MM.1S (cell line): ENCODE measurements around the gene NEDD4.

Source experiments
- DNase-seq: peaks from one replicate; pipeline ENCODE4 v3.0.0-alpha.2; 2015
- H2AFZ ChIP-seq: fragments of 300-600 bp; sonication (generic); 2 replicates; pipeline ENCODE4 v1.6.0; 2016; ENCODE audit warnings: antibody characterized with exemption, low read length
- H3F3A ChIP-seq: fragments of 300-600 bp; sonication (generic); 2 replicates; pipeline ENCODE4 v1.6.1; 2016; ENCODE audit warnings: mild to moderate bottlenecking, antibody characterized with exemption, low read length, moderate library complexity, mixed read lengths; ENCODE audit not compliant: insufficient read depth
- H3K27ac ChIP-seq: fragments of 300-600 bp; sonication (generic); 2 replicates; pipeline ENCODE4 v1.5.1; 2016; ENCODE audit warnings: mild to moderate bottlenecking, low read length
- H3K27me3 ChIP-seq: fragments of 300-600 bp; sonication (generic); replicated peaks from 2 replicates; pipeline ENCODE4 v1.6.0; 2016; ENCODE audit warnings: low read length; ENCODE audit not compliant: insufficient read depth
- H3K36me3 ChIP-seq: fragments of 300-600 bp; sonication (generic); replicated peaks from 2 replicates; pipeline ENCODE4 v1.6.1; 2016; ENCODE audit warnings: mild to moderate bottlenecking, low read length, mixed read lengths; ENCODE audit not compliant: insufficient read depth
- H3K4me1 ChIP-seq: fragments of 300-600 bp; sonication (generic); 2 replicates; pipeline ENCODE4 v1.6.1; 2016; ENCODE audit warnings: low read length, mixed read lengths
- H3K4me2 ChIP-seq: fragments of 300-600 bp; sonication (generic); 2 replicates; pipeline ENCODE4 v1.6.0; 2016; ENCODE audit warnings: low read depth, low read length
- H3K4me3 ChIP-seq: fragments of 300-600 bp; sonication (generic); 2 replicates; pipeline ENCODE4 v1.5.1; 2016; ENCODE audit warnings: low read length, mixed read lengths
- H3K79me2 ChIP-seq: fragments of 300-600 bp; sonication (generic); 2 replicates; pipeline ENCODE4 v1.6.1; 2016; ENCODE audit warnings: mixed run types, low read length, mixed read lengths
- H3K9ac ChIP-seq: fragments of 300-600 bp; sonication (generic); 2 replicates; pipeline ENCODE4 v1.6.1; 2016; ENCODE audit warnings: low read length, mixed read lengths
- H3K9me2 ChIP-seq: fragments of 300-600 bp; sonication (generic); replicated peaks from 2 replicates; pipeline ENCODE4 v1.6.1; 2016; ENCODE audit warnings: mild to moderate bottlenecking, low read length, mixed read lengths; ENCODE audit not compliant: insufficient read depth
- H3K9me3 ChIP-seq: fragments of 300-600 bp; sonication (generic); replicated peaks from 2 replicates; pipeline ENCODE4 v1.6.1; 2016; ENCODE audit warnings: mild to moderate bottlenecking, low read length, mixed read lengths; ENCODE audit not compliant: insufficient read depth
- H4K20me1 ChIP-seq: fragments of 300-600 bp; sonication (generic); 2 replicates; pipeline ENCODE4 v1.6.1; 2016; ENCODE audit warnings: mild to moderate bottlenecking, low read length, moderate library complexity, mixed read lengths; ENCODE audit not compliant: insufficient read depth
- EZH2 ChIP-seq: fragments of 300-600 bp; sonication (generic); optimal IDR thresholded peaks from 2 replicates; pipeline ENCODE3; 2017; ENCODE audit warnings: low read depth, mild to moderate bottlenecking, antibody characterized with exemption, low read length, mixed read lengths
- EZH2phosphoT487 ChIP-seq: fragments of 300-600 bp; sonication (generic); IDR thresholded peaks from 2 replicates; pipeline ENCODE4 v1.6.1; 2018; ENCODE audit warnings: antibody characterized with exemption, low read length
- TF ChIP-seq, protein P1 (sequence below): fragments of 300-600 bp; sonication (generic); IDR thresholded peaks from 2 replicates; pipeline ENCODE4 v1.5.1; 2016; ENCODE audit warnings: antibody characterized with exemption, low read length, mixed read lengths

Gene NEDD4

GRCh38 chr15:55802600-55803376, 190.6 kb downstream of the NEDD4 start:
- Histone ChIP-seq H3K4me1 (no peaks in the 10 kb centered on the region), H3K36me3 (no peaks in the 10 kb centered on the region), H2AFZ (no peak overlapping the region), H3K79me2 (no peaks in the 10 kb centered on the region), H3K27ac (no peak overlapping the region), H3K9me3 (no peaks in the 10 kb centered on the region), H3K4me3 (no peak overlapping the region), H3K27me3 (no peaks in the 10 kb centered on the region), H3K9ac (no peak overlapping the region), H3K4me2 (no peak overlapping the region), H3K9me2 (no peaks in the 10 kb centered on the region), H4K20me1 (no peaks in the 10 kb centered on the region), H3F3A (no peaks in the 10 kb centered on the region)
- no peak for DNase-seq
- TF ChIP-seq EZH2 = no peak
- no peak for TF ChIP-seq EZH2phosphoT487
- TF ChIP-seq, protein P1, sequence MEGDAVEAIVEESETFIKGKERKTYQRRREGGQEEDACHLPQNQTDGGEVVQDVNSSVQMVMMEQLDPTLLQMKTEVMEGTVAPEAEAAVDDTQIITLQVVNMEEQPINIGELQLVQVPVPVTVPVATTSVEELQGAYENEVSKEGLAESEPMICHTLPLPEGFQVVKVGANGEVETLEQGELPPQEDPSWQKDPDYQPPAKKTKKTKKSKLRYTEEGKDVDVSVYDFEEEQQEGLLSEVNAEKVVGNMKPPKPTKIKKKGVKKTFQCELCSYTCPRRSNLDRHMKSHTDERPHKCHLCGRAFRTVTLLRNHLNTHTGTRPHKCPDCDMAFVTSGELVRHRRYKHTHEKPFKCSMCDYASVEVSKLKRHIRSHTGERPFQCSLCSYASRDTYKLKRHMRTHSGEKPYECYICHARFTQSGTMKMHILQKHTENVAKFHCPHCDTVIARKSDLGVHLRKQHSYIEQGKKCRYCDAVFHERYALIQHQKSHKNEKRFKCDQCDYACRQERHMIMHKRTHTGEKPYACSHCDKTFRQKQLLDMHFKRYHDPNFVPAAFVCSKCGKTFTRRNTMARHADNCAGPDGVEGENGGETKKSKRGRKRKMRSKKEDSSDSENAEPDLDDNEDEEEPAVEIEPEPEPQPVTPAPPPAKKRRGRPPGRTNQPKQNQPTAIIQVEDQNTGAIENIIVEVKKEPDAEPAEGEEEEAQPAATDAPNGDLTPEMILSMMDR = no peak

GRCh38 chr15:55800216-55800615, 193.2 kb downstream of the NEDD4 start:
- H3K9ac ChIP-seq = no peak overlapping the region

GRCh38 chr15:55799291-55800212, 193.9 kb downstream of the NEDD4 start:
- no peaks in the 10 kb centered on the region for H3K9me3 ChIP-seq
- H3K36me3 ChIP-seq = no peaks in the 10 kb centered on the region
- H4K20me1 ChIP-seq = no peaks in the 10 kb centered on the region
- H3K27ac ChIP-seq = no peak overlapping the region
- H2AFZ ChIP-seq = peak overlapping the region; percentile 55
- TF ChIP-seq, protein P1 = peak; percentile 50
- no peak for TF ChIP-seq EZH2phosphoT487
- H3K27me3 ChIP-seq = no peaks in the 10 kb centered on the region
- H3K9ac ChIP-seq = no peak overlapping the region
- no peaks in the 10 kb centered on the region for H3F3A ChIP-seq
- H3K4me1 ChIP-seq = no peaks in the 10 kb centered on the region
- H3K4me2 ChIP-seq = no peak overlapping the region
- no peaks in the 10 kb centered on the region for H3K79me2 ChIP-seq
- H3K4me3 ChIP-seq = no peak overlapping the region
- DNase-seq = no peak
- H3K9me2 ChIP-seq = no peaks in the 10 kb centered on the region

More at GRCh38 chr15:55800216-55800615, 193.2 kb downstream of the NEDD4 start:
- Histone ChIP-seq H3K4me2 (no peak overlapping the region), H3K27me3 (no peaks in the 10 kb centered on the region), H2AFZ (peak overlapping the region; percentile 55), H3K36me3 (no peaks in the 10 kb centered on the region), H3K9me3 (no peaks in the 10 kb centered on the region), H3F3A (no peaks in the 10 kb centered on the region), H3K27ac (no peak overlapping the region), H3K4me3 (no peak overlapping the region), H4K20me1 (no peaks in the 10 kb centered on the region), H3K4me1 (no peaks in the 10 kb centered on the region), H3K79me2 (no peaks in the 10 kb centered on the region), H3K9me2 (no peaks in the 10 kb centered on the region)
- DNase-seq = no peak
- TF ChIP-seq EZH2phosphoT487 (no peak), EZH2 (no peak)
- TF ChIP-seq, protein P1 = no peak
